HG02571 (cell line): Measurements from ENCODE around the gene DKK3.

Source experiments
- ATAC-seq: cut with Tn5 transposase; IDR thresholded peaks from one replicate; pipeline ENCODE4 v1.9.1; 2021; ENCODE audit warnings: mild to moderate bottlenecking, moderate library complexity; ENCODE audit not compliant: unreplicated experiment

The DKK3 gene

GRCh38 chr11:12006552-12007229 is 1.7 kb downstream of the DKK3 start:
- no peak for ATAC-seq

GRCh38 chr11:12005476-12005875 is 3.0 kb downstream of the DKK3 start:
- no peak for ATAC-seq

- ATAC-seq: no peak
These were observed 3.4 kb downstream of the DKK3 start for GRCh38 chr11:12005061-12005460.

- no peak for ATAC-seq
These were observed 4.6 kb downstream of the DKK3 start for GRCh38 chr11:12003815-12004214.

- no peak for ATAC-seq
These were observed 5.1 kb downstream of the DKK3 start for GRCh38 chr11:12003336-12003735.

GRCh38 chr11:12001186-12001585 is 7.2 kb downstream of the DKK3 start:
- ATAC-seq: no peak

- ATAC-seq: no peak
These were observed 10.2 kb downstream of the DKK3 start for GRCh38 chr11:11998091-11998781.

GRCh38 chr11:11997049-11997322 is 11.4 kb downstream of the DKK3 start:
- no peak for ATAC-seq

- ATAC-seq: no peak
These were observed 11.9 kb downstream of the DKK3 start for GRCh38 chr11:11996321-11997048.

GRCh38 chr11:11995601-11996000 is 12.8 kb downstream of the DKK3 start:
- no peak for ATAC-seq

GRCh38 chr11:11993839-11994238 is 14.6 kb downstream of the DKK3 start:
- ATAC-seq: no peak

- no peak for ATAC-seq
These were observed 15.9 kb downstream of the DKK3 start for GRCh38 chr11:11992257-11993212.

GRCh38 chr11:11989774-11990744 is 18.4 kb downstream of the DKK3 start:
- ATAC-seq: no peak

GRCh38 chr11:11988681-11989261 is 19.7 kb downstream of the DKK3 start:
- ATAC-seq: no peak

GRCh38 chr11:11988099-11988651 is 20.3 kb downstream of the DKK3 start:
- no peak for ATAC-seq

GRCh38 chr11:11987503-11988022 is 20.9 kb downstream of the DKK3 start:
- ATAC-seq: no peak

- ATAC-seq: no peak
These were observed 22.2 kb downstream of the DKK3 start for GRCh38 chr11:11985954-11986949.
